ENCODE measurements around the gene ADGRF3. TPM values are rescaled to one million over a fixed set of nuclear protein-coding genes. Genes with fewer than 3 reads are reported as not detected.

The ADGRF3 gene
- total and polyA plus RNA-seq, 2 of the 13 experiments (the other 11 are each of a cell fraction or from before 2014, with no cell fraction given): 0.40 to 1.5 TPM

GRCh38 chr2:26345545-26346453, 790 bp downstream of the ADGRF3 start, which contains the start of gene SELENOI (continued):
- TF ChIP-seq BATF2 (CRISPR knock-in tag; IDR thresholded peaks at IDR 0.05) (no peak), SAFB2 (CRISPR knock-in tag; IDR thresholded peaks at IDR 0.05; ENCODE audit: borderline replicate concordance, low read depth) (no peak; the same call in 1 of the 2 replicates), ZNF317 (CRISPR knock-in tag; IDR thresholded peaks at IDR 0.05) (peak; percentile 64; the same call in 1 of the 2 replicates), ZNF687 (CRISPR knock-in tag; IDR thresholded peaks at IDR 0.05) (peak; percentile 90), HOXD1 (CRISPR knock-in tag; IDR thresholded peaks at IDR 0.05) (peak; percentile 38; the same call in 1 of the 2 replicates), REL (CRISPR knock-in tag; conservative IDR thresholded peaks at IDR 0.05) (peak; percentile 77; the same call in 1 of the 2 replicates), NFRKB (IDR thresholded peaks at IDR 0.05) (no peak)
- TF ChIP-seq, protein P1, sequence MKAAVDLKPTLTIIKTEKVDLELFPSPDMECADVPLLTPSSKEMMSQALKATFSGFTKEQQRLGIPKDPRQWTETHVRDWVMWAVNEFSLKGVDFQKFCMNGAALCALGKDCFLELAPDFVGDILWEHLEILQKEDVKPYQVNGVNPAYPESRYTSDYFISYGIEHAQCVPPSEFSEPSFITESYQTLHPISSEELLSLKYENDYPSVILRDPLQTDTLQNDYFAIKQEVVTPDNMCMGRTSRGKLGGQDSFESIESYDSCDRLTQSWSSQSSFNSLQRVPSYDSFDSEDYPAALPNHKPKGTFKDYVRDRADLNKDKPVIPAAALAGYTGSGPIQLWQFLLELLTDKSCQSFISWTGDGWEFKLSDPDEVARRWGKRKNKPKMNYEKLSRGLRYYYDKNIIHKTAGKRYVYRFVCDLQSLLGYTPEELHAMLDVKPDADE (CRISPR knock-in tag; IDR thresholded peaks at IDR 0.05): 0 out of 2 replicates have a peak, but pooled peaks have one; percentile 45
- TF ChIP-seq, protein P2, sequence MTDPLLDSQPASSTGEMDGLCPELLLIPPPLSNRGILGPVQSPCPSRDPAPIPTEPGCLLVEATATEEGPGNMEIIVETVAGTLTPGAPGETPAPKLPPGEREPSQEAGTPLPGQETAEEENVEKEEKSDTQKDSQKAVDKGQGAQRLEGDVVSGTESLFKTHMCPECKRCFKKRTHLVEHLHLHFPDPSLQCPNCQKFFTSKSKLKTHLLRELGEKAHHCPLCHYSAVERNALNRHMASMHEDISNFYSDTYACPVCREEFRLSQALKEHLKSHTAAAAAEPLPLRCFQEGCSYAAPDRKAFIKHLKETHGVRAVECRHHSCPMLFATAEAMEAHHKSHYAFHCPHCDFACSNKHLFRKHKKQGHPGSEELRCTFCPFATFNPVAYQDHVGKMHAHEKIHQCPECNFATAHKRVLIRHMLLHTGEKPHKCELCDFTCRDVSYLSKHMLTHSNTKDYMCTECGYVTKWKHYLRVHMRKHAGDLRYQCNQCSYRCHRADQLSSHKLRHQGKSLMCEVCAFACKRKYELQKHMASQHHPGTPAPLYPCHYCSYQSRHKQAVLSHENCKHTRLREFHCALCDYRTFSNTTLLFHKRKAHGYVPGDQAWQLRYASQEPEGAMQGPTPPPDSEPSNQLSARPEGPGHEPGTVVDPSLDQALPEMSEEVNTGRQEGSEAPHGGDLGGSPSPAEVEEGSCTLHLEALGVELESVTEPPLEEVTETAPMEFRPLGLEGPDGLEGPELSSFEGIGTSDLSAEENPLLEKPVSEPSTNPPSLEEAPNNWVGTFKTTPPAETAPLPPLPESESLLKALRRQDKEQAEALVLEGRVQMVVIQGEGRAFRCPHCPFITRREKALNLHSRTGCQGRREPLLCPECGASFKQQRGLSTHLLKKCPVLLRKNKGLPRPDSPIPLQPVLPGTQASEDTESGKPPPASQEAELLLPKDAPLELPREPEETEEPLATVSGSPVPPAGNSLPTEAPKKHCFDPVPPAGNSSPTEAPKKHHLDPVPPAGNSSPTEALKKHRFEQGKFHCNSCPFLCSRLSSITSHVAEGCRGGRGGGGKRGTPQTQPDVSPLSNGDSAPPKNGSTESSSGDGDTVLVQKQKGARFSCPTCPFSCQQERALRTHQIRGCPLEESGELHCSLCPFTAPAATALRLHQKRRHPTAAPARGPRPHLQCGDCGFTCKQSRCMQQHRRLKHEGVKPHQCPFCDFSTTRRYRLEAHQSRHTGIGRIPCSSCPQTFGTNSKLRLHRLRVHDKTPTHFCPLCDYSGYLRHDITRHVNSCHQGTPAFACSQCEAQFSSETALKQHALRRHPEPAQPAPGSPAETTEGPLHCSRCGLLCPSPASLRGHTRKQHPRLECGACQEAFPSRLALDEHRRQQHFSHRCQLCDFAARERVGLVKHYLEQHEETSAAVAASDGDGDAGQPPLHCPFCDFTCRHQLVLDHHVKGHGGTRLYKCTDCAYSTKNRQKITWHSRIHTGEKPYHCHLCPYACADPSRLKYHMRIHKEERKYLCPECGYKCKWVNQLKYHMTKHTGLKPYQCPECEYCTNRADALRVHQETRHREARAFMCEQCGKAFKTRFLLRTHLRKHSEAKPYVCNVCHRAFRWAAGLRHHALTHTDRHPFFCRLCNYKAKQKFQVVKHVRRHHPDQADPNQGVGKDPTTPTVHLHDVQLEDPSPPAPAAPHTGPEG (CRISPR knock-in tag; IDR thresholded peaks at IDR 0.05): peak; percentile 59
